T1000 (cell line): ENCODE measurements around the gene TNFRSF11A.

Source experiments
- DNase-seq: peaks from one replicate; lab custom pipeline; 2025; ENCODE audit warnings: mixed read lengths; lab: John Stamatoyannopoulos, UW

TNFRSF11A gene

DNA sequence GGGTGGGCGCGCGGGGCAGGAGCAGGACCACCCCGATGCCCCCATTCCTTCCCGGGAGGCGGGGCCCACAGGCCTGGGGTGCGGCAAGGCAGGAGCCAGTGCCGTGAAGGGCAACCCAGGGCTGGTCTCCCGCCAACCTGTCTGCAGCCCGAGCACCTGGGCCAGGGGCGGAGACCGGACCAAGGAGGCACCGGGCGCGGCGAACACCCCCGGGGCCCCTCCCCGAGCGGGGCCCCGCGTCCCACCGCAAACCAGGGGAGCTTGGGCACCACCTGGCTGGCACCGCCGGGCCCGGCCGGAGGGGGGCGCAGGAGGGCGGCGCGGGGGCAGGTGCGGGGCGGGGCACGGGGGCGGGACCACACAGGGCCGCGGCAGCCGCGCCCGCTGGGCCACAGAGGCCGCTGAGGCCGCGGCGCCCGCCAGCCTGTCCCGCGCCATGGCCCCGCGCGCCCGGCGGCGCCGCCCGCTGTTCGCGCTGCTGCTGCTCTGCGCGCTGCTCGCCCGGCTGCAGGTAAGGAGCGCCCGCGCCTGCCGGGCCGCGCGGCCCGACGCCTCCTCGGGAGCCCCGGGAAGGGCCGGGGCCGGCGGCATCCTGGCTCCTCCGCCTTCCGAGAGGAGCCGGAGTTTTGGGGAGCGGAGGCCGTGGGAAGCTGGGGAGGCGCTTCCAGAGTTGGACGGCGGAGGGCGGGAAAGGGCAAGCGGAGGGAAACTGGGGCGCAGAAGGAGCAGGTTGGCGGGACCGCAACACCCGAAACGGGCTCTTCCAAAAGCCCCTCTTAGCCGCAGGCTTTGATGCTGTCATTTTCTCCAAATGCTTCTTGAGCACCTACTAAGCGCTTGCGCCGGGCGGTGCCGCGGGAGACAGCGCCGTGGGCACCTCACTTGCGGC is at the start of gene TNFRSF11A:
Gene TNFRSF11A, plus strand, starts transcription at position 394 of the 889 bp plus-strand sequence. Its CDS starts 43 bp downstream, at position 437.
- DNase-seq = no peak

DNA sequence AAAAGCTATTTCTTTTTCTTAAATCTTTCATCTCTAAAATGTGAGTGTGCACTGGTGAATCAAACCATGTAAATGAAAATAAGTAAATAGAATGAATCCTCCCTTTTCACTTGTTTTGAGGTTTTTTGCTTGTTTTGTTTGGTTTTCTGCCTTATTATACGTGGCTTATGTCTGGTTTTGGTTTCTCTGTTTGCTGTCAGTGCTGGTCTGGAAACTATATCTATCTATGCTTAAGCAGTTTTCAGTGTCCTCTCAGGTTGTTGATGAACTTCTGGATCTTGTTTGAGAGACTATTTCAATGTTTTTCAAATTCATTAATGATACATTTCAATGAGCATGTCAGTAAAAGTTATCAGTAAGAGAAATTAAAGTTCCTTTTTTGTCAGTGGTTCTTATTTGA is 48.1 kb upstream of the TNFRSF11A start:
- DNase-seq = no peak

GRCh38 chr18:62279561-62279960 is 45.5 kb upstream of the TNFRSF11A start:
- no peak for DNase-seq

GRCh38 chr18:62280058-62280457 is 45.1 kb upstream of the TNFRSF11A start:
- no peak for DNase-seq

DNA sequence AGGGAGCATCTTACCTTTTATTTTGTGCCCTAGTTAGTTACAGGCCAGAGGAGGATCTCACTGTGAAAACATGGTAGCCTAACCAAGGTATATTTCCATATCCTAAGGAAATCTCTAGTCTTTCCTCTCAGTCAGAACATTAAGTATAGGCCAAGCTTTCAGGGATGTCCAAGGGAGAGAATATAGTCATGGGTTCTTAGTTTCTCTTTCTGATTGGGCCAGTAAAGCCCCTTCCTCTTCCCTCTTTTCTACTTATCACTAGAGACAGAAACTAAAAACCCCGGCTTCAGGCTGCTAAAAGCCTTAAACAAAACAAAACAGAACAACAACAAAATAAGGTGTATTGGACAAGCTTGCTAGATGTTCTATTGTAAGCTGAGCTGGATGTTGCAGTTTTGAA is 44.3 kb upstream of the TNFRSF11A start:
- no peak for DNase-seq

- no peak for DNase-seq
Measured at GRCh38 chr18:62281684-62282083, 43.4 kb upstream of the TNFRSF11A start.

DNA sequence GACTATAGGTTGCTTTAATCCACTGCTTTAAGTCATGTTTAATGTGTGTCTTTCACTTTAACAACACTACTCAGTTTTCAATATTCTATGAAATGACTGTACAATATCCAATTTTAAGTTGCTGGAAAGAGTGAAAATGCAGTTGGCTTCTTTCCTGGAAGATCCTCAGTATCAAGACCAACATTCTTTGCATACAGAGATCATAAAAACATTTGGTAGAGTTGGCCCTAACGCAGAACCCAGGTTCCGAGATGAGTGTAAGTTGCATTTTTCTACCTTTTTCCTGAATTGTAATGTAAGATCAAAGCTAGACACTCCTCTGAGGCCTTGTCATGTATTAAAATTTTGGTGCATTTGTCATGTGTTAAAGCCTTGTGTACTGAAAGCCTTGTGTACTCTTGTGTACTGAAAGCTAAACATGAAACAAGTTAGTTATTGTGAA is 42.9 kb upstream of the TNFRSF11A start:
- no peak for DNase-seq

DNA sequence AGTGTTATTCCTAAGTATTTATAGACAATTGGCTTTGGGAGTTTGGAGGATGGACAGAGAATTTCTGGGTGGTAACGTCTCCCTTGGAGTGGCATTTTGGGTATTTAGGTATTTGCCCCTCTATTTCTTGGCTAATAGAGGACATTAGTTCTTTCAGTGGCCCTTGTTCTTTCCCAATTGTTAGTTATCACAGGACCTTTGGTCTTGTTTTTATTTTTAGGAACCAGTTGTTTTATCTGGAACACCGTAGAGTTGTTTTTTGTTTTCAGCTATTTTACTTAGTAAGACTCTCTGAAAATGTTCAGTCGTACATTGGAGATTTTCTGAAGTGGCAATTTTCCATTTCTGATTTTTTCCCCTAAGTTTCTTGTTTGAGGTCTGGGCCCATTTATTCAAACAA is 40.5 kb upstream of the TNFRSF11A start:
- no peak for DNase-seq

DNA sequence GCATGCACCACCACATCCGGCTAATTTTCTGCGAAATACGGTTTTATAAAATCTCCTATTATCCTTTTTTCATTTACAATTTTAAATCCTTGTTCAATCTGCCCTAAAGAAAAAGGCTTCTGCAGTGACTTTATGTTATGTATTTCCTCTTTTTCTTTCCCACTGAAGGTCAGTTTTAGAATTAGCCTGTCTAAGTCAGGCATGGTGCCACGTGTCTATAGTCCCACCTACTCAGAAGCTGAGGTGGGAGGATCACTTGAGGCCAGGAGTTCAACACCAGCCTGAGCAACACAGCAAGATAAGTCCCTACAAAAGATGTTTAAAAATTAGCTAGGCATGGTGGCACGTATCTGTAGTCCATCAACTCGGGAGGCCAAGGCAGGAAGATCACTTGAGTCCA is 39.8 kb upstream of the TNFRSF11A start:
- no peak for DNase-seq

DNA sequence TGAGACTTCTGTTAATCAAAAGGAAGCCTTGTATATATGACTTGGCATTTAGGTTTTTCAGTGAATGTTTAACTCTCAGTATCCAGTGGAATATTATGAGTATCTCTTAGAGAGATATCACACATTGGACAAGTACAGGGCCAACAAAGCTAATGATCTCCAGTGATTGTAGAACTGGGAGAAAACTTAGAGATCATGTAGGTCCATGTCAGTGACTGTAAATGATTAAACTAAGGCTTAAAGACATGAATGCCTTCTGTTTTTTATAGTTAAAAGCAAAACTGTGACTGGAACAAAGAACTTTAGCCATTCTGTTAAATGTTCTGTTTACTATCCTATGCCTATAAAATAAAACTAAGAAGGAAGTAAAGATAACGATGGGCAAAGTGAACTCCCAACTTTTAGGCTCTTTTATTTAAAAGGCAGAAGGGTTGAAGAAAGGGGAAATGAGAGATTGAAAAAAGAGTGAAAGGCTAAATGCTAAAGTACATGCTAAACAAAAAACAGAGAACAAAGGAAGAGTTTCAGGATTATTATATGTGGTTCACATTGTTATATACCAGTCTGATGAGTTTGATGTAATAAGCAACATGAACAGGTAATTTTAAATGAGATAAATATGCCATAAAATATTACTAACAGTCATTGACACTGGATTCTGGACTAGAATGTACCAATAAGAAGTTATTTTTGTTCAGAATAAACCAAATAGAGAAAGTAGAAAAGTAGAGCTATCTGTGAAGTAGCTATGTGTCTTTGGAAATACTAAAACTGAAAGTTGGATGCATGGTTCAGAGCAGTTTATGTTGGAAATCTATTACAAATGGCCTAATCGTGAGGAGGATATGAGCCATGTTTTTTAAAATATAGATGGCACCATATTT is 37.1 kb upstream of the TNFRSF11A start:
- DNase-seq = no peak

DNA sequence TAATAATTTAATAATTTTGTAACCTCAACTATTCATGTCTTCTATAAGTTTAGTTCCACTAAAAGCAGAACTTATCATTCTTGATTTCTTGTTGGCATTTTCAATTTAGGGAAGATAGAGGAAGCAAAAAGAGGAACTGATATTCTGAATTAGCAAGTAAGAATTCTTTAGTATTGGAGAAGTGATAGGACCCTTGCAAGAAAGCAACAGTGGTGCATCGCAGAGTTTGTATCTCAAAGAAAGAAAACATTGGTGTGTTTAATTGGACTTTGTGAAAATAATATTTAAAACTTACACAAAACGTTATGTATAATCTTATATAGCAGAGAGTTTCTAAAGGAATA is 36.5 kb upstream of the TNFRSF11A start:
- DNase-seq = no peak

DNA sequence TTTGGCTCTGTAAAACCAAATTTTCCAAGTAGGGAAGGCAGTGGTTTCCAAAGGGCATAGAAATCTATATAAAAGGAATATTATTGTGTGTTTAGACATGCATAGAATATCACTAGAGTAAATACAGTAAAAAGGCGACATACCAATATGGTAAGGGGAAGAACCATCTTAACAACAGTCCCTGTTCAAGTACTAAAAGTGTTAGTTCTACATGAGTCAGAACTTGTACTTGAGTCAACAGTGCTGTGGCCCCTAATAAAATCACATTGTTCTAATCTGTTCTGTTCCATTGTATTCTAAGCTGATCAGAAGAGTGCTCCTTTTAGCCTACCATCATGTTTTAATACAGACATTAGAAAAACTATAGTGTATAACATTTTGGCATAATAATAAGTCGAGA is 36.1 kb upstream of the TNFRSF11A start:
- no peak for DNase-seq

DNA sequence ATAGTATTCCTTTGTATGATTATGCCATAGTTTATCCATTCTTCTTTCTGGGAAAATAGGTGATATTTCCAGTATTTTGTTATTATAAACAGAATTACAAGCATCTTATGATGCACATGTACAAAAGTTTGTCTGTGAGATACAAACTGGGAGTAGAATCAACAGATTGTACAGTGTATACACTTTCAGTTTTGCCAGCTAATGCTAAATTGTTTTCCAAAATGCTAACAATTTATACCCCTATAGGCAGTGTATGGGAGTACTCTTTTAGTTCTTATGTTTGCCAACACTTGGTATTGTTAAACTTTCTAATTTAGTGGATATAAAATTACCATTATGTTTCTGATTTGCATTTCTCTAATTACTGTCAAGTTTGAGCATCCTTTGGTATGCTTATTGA is 31.0 kb upstream of the TNFRSF11A start:
- DNase-seq = no peak

GRCh38 chr18:62300359-62300963 is 24.6 kb upstream of the TNFRSF11A start:
- no peak for DNase-seq

GRCh38 chr18:62301322-62301721 is 23.8 kb upstream of the TNFRSF11A start:
- no peak for DNase-seq

GRCh38 chr18:62312851-62313250 is 12.3 kb upstream of the TNFRSF11A start:
- no peak for DNase-seq

DNA sequence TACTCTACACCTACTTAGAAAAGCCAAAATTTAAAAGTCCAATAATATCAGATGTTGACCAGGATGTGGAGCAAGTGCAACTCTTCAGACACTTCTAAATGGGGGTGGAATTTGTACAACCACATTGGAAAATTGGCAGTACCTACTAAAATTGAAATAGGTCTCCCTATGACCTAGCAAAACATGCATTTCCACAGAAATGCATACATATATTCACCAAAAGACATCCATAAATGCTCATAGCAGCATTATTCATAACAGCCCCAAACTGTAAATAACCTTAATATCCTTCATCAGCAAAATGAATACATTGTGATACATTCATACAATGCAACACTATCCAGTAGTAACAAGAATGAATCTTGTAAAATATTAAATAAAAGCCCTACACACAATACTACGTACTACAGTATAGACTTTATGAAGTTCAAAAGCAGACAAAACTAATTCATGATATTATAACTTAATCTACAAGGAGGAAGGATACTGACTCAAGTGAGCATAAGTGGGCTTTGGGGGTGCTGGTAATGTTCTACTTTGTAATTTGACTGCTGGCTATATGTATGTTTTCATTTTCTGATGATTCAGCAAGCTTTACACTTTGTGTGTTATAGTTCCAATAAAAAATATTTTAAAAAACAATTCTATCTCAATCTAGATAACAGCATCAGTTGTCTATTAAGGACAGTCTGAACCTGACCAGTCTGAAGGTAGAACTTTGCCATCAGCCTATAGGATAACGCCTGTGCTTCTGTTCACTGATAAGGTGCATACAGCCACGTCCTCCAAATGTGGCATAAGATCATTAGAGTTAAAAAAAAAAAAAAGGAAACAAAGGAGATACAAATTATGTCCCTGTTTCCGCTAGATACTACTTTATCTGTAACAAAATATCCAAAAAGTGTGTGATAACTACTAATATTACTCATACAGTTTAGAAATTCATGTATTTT is 6.6 kb upstream of the TNFRSF11A start:
- DNase-seq = no peak

GRCh38 chr18:62321201-62321600 is 3.9 kb upstream of the TNFRSF11A start:
- DNase-seq = no peak

DNA sequence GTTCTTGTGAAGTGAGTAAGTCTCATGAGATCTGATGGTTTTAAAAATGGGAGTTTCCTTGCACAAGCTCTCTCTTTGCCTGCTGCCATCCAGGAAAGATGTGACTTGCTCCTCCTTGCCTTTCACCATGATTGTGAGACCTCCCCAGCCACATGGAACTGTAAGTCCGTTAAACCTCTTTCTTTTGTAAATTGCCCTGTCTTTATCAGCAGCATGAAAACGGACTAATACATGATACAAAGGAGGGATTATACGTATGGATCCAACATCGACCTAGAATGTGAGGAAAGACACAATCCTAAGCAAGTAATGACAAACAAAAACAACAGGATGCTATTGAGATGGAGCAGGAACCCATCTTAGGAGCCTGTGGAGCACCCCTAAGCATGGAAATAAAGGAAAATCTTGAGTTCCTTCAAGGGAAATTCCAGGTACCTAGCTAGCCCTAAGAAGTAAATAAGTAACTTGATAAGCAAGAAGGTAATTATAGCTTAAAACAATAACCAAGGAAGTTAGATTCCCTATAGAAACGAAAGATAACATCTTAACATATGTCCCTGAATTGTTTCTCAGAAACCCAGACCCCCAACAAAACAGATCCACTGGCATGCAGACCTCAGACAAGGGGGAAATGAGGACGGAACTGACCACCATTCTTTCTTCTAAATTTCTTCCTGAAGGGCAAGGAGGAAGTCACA is 1.5 kb upstream of the TNFRSF11A start:
- DNase-seq = no peak

DNA sequence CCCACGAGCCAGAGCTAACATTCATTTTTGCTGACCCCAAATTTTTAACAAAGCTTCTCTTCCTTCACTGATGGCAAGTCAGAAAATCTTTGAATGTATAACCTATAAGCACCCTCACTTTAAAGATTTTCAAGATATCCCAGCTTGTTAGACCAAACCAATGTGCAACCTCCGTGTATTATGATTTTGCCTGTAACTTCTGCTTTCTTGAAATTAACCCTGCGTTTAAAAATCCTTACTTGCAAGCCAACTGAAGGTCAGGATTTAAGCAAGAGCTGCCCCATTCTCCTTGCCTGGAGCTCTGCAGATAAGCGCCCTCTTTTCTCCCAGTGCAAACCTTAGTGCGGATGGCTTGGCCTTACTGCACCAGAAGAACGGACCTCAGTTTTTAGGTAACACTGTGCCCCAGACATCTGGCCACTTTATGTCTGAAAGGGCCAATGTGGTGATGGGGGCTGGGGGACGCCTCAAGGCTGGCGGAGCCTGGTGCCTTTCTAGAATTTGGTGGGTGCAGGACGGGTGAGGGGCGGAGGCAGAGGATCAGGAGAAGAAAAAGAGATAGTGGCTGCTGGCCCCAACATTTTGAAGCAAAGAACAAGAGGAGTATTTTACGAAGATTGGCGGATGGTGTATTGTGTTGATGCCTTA is 805 bp upstream of the TNFRSF11A start:
- no peak for DNase-seq
